Ectodermal cell (in vitro differentiated cells): Measurements from ENCODE around the gene TMCC2.
A peak's percentile ranks its signal among the peaks of the same experiment; 100 is the strongest.

Experiments
- H3K27ac ChIP-seq: 2 replicates; pipeline ENCODE4 v1.7.0; 2013; ENCODE audit warnings: mild to moderate bottlenecking, low read depth, low read length; ENCODE audit not compliant: insufficient read depth, poor library complexity, severe bottlenecking
- H3K27me3 ChIP-seq: 2 replicates; pipeline ENCODE4 v1.7.0; 2013; ENCODE audit warnings: mild to moderate bottlenecking, low read length; ENCODE audit not compliant: insufficient read depth, control insufficient read depth, poor library complexity, severe bottlenecking
- H3K36me3 ChIP-seq: one replicate; pipeline ENCODE4 v1.7.0; 2013; ENCODE audit warnings: low read length; ENCODE audit not compliant: control insufficient read depth, insufficient read depth
- H3K4me1 ChIP-seq: one replicate; pipeline ENCODE4 v1.7.0; 2013; ENCODE audit warnings: low read length; ENCODE audit not compliant: control insufficient read depth, insufficient read depth
- H3K4me3 ChIP-seq: 2 replicates; pipeline ENCODE4 v1.7.0; 2013; ENCODE audit warnings: low read depth, low read length, control low read depth; ENCODE audit not compliant: insufficient read depth
- H3K9me3 ChIP-seq: 2 replicates; pipeline ENCODE4 v1.7.0; 2013; ENCODE audit warnings: mild to moderate bottlenecking, low read length, moderate library complexity; ENCODE audit not compliant: control insufficient read depth
- WGBS, 2 experiments: methylation state at CpG; one replicate each; pipeline ENCODE4 v1.1.7; 2013; ENCODE audit warnings: missing lambda C conversion rate in 2 of 2; 5-methylcytosine and 5-hydroxymethylcytosine counted together

The TMCC2 gene

GRCh38 chr1:205211839-205212536, 15.8 kb upstream of the TMCC2 start:
- WGBS, 2 experiments, result 65 to 67% methylated on average over 13 of the region's 13 CpGs
- no peak overlapping the region for H3K27ac ChIP-seq
- peaks cover 8% of the 10 kb centered on the region for H3K4me1 ChIP-seq
- no peaks in the 10 kb centered on the region for H3K36me3 ChIP-seq
- no peaks in the 10 kb centered on the region for H3K27me3 ChIP-seq
- no peaks in the 10 kb centered on the region for H3K9me3 ChIP-seq
- peak overlapping the region; percentile 96 for H3K4me3 ChIP-seq

DNA sequence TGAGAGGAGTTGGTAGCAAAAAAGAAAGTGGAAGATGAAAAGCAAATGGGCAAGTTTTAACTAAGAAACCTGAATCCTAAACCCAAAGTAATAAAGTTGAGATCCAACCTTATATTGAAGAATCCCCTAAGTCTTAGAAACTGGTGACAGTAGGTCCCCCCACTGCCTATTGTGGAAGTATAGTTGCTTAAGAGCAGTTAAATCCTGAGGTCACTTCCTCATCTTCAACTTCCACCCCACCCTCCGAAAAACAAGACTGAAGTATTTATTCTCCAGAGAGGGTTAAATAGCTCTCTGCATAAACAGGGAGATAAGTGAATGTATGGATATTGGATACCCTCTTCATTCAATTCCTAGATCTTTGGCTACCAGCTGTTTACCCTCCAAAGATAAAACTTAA, 13.0 kb upstream of the TMCC2 start:
- Histone ChIP-seq H3K27ac (no peak overlapping the region), H3K4me1 (no peaks in the 10 kb centered on the region), H3K4me3 (no peak overlapping the region), H3K27me3 (no peaks in the 10 kb centered on the region), H3K36me3 (no peaks in the 10 kb centered on the region), H3K9me3 (no peaks in the 10 kb centered on the region)
- WGBS, 2 experiments, result 100% methylated on average over 1 of the region's 1 CpG; no CpG with 5 or more reads in 1 of the 2 experiments

GRCh38 chr1:205216588-205216987, 11.2 kb upstream of the TMCC2 start:
- H3K4me1 ChIP-seq, result no peaks in the 10 kb centered on the region
- H3K36me3 ChIP-seq, result no peaks in the 10 kb centered on the region
- H3K27ac ChIP-seq, result no peak overlapping the region
- no peaks in the 10 kb centered on the region for H3K9me3 ChIP-seq
- 79 to 91% methylated on average over 3 to 4 of the region's 4 CpGs for WGBS, 2 experiments
- no peaks in the 10 kb centered on the region for H3K27me3 ChIP-seq
- H3K4me3 ChIP-seq, result no peak overlapping the region

- Histone ChIP-seq H3K4me3 (no peak overlapping the region), H3K4me1 (no peaks in the 10 kb centered on the region)
These were observed 10.3 kb upstream of the TMCC2 start for GRCh38 chr1:205217418-205217817.

GRCh38 chr1:205220421-205220820, 7.3 kb upstream of the TMCC2 start:
- Histone ChIP-seq H3K36me3 (no peaks in the 10 kb centered on the region), H3K27me3 (no peaks in the 10 kb centered on the region), H3K4me1 (no peaks in the 10 kb centered on the region), H3K4me3 (no peak overlapping the region), H3K9me3 (no peaks in the 10 kb centered on the region), H3K27ac (no peak overlapping the region)
- WGBS, 2 experiments, result 83 to 95% methylated on average over 2 of the region's 2 CpGs

More at GRCh38 chr1:205217418-205217817, 10.3 kb upstream of the TMCC2 start:
- Histone ChIP-seq H3K36me3 (no peaks in the 10 kb centered on the region), H3K9me3 (no peaks in the 10 kb centered on the region), H3K27ac (no peak overlapping the region), H3K27me3 (no peaks in the 10 kb centered on the region)
- WGBS, 2 experiments, result 73 to 74% methylated on average over 3 of the region's 3 CpGs

DNA sequence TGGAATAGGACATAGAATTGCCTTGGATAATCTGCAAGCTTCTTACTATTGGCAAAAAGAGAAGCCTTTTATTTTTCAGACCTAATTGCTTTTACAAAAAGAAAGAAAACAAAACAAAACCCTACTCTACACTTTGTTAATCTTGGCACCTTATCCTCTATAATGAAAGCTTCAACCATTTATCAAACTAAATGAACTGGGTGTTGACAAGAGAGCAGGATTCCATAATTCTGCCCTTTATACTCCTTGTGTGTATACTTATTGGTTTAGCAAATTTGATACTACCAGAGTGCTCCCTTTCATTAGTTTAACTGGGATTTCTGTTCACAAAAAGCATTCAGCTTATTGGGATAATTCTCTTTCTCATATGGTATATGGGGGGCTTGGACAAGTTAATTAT, 3.0 kb upstream of the TMCC2 start:
- no peaks in the 10 kb centered on the region for H3K36me3 ChIP-seq
- no peaks in the 10 kb centered on the region for H3K9me3 ChIP-seq
- H3K27me3 ChIP-seq, result peaks cover 13% of the 10 kb centered on the region
- H3K4me1 ChIP-seq, result peaks cover 2% of the 10 kb centered on the region
- no peak overlapping the region for H3K4me3 ChIP-seq
- no peak overlapping the region for H3K27ac ChIP-seq

- no peaks in the 10 kb centered on the region for H3K9me3 ChIP-seq
- peaks cover 13% of the 10 kb centered on the region for H3K27me3 ChIP-seq
- no peak overlapping the region for H3K4me3 ChIP-seq
- H3K36me3 ChIP-seq, result no peaks in the 10 kb centered on the region
- WGBS, 2 experiments, result 83 to 89% methylated on average over 9 of the region's 11 CpGs
- H3K4me1 ChIP-seq, result peaks cover 8% of the 10 kb centered on the region
- no peak overlapping the region for H3K27ac ChIP-seq
These were observed 1.6 kb upstream of the TMCC2 start for GRCh38 chr1:205225901-205226765.

DNA sequence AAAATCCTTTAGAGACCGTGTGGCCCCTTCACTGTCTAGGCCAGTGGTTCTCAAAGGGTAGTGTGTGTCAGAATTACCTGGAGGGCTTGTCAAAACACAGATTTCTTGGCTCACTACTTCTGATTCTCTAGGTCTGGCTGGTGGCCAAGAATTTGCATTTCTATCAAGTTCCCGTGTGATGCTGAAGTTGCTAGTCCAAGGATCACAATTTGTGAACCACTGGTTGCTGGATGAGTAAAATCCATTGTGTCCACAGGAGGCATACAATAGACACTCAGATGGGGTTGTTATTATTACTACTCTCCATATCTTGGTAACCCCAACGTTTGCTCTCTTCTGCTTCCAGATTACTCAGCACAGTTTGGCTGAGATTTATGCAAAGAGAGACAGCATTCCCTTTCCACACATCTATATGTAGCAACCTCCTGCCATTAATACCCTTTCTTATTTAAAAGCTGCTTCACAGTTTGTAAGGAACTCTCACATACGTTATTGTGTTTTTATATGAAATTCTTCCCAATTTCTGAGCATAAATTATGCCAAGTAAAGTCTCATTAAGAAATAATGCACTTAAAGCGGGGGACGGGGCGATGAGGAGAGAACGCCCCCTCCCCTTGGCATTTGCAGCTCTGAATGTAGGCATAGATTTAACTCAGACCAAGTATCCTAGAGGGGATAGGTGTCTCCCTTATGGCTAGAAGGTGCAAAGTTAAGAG, 720 bp upstream of the TMCC2 start:
- H3K4me1 ChIP-seq, result peaks cover 8% of the 10 kb centered on the region
- no peaks in the 10 kb centered on the region for H3K9me3 ChIP-seq
- 11 to 16% methylated on average over 7 to 8 of the region's 8 CpGs for WGBS, 2 experiments
- H3K4me3 ChIP-seq, result peak overlapping the region; percentile 44
- H3K36me3 ChIP-seq, result no peaks in the 10 kb centered on the region
- H3K27ac ChIP-seq, result no peak overlapping the region
- H3K27me3 ChIP-seq, result peaks cover 13% of the 10 kb centered on the region

DNA sequence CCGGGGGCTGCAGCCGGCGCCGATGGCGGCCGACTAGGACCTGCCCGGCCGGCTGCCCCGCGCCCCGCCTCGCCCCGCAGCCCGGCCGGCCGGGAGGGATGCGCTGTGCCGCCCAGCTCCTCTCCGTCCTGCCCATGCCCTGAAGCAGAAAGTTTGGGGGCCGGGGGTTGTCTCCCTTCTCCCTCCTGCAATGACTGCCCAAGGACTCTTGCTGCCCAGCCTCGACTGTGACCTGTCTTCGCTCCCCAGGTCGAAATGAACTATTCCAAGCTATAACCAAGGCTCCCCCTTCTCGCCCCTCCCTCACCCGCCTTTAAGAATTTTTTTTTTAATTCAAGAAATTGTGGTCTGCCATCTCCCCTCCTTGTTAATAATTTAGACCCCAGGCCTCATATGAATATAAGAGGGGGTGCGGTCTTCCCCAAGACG, 361 bp downstream of the TMCC2 start:
- H3K4me1 ChIP-seq, result peaks cover 8% of the 10 kb centered on the region
- no peak overlapping the region for H3K27ac ChIP-seq
- peaks cover 13% of the 10 kb centered on the region for H3K27me3 ChIP-seq
- WGBS, 2 experiments, result 0% methylated on average over 27 of the region's 27 CpGs
- no peaks in the 10 kb centered on the region for H3K36me3 ChIP-seq
- H3K4me3 ChIP-seq, result peak overlapping the region; percentile 73
- no peaks in the 10 kb centered on the region for H3K9me3 ChIP-seq

DNA sequence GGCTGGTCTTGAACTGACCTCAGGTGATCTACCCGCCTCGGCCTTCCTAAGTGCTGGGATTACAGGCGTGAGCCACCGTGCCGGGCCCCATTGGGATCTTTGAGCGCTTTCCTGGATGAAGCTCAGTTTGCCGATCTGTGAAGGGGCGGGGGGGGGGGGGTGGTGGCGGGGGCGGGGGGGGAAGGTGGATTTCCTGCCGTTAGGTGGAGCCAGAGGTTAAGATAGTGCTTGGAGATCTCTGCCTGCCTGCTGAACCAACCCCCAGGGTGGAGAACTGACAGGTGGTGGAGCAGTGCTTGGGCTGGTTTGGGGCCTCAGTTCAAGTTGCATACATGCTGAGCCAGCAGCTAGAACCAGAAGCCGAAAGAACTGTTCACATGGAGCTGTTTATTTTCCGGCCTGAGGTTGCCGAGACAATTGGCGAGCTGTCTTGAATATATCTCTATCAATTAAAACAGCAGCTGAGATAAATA, 1.7 kb downstream of the TMCC2 start:
- no peak overlapping the region for H3K27ac ChIP-seq
- H3K36me3 ChIP-seq, result no peaks in the 10 kb centered on the region
- peaks cover 8% of the 10 kb centered on the region for H3K4me1 ChIP-seq
- H3K27me3 ChIP-seq, result peaks cover 13% of the 10 kb centered on the region
- peak overlapping the region; percentile 73 for H3K4me3 ChIP-seq
- whole genome bisulfite sequencing, 2 experiments, result 22 to 29% methylated on average over 10 of the region's 15 CpGs
- H3K9me3 ChIP-seq, result no peaks in the 10 kb centered on the region
